Stimulated activated CD8-positive, alpha-beta memory T cell treated with anti-CD3 and anti-CD28 coated beads, Interleukin-2, amount 100 ng/mL, for 1 hour (primary cell): ENCODE measurements around the gene MGAT4D.
A peak's percentile ranks its signal among the peaks of the same experiment; 100 is the strongest.
"Not testable (repeated sequence)": the region's sequence is repeated elsewhere in the genome, so short reads cannot be mapped to it uniquely, and the experiment has no call there.

Experiments
- DNase-seq, 2 donors: peaks; one replicate each; pipeline ENCODE4 v3.0.0-alpha.2; 2020; ENCODE audit warnings: low read depth in 2 of 2

MGAT4D gene

GRCh38 chr4:140439644-140440142 lies 58.4 kb downstream of the MGAT4D start:
- no peak for DNase-seq

GRCh38 chr4:140427919-140428471 lies 70.1 kb downstream of the MGAT4D start:
- no peak for DNase-seq

DNA sequence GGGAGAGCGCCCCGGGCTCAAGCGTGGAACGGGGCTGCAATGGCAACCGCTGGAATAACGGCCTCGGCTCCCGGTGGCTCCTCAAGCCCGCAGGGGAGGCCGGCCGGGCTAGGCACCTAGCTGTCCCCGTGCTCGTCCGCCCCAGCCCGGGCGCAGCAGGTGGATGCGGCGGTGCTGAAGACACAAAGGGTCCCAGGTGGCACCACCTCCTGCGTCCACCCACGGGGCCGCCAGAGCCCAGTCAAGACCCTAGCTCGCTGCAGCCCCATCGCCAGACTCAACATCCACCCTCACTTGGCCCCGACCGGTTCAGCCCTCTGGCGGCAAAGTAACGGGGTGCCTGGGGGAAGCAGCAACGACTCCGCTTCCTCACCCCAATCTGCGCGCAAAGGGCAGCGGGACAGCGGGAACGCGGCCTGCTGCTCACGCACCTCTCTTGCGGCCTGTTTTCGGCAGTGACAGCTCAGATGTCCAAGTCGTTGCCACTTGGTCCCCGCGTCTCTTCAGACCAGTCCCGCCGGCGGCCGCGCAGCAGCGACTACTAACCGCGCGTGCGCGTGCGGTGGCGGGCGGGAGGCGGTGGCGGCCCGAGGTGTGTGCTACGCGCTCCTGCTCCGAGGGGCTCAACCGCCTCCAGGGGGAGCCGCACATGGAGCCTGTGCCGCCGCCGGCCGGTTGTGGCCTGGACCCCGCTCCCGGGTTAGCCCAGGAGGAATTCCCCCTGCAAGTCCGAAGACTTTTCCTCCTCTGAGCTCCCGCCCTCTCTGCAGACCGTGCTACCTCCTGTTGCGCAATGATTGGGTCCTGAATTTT lies 70.8 kb downstream of the MGAT4D start, which contains the start of gene CLGN:
Gene CLGN, minus strand, starts transcription at position 543 of the 813 bp plus-strand sequence. CDS start 14,570 bp downstream, outside the sequence.
- DNase-seq = peak in 1 of 2 donors; percentile 10

GRCh38 chr4:140426610-140427105 lies 71.4 kb downstream of the MGAT4D start:
- DNase-seq = no peak

DNA sequence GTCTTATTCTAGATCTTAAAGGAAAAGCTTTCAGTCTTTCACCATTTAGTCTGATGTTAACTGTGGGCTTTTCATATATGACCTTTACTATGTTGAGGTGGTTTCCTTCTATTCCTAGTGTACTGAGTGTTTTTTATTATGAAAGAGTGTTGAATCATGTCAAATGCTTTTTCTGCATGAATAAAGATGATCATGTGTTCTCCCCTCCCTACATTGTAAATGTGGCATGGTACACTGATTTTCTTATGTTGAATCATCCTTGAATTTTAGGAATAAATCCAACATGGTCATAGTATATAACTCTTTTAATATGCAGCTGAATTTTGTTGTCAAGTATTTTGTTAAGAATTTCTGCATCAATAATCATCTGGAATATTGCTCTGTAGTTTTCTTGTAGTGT lies 75.0 kb downstream of the MGAT4D start:
- DNase-seq = no peak

- not testable (repeated sequence) for DNase-seq
Observed at GRCh38 chr4:140413130-140413969, 84.7 kb downstream of the MGAT4D start.

DNA sequence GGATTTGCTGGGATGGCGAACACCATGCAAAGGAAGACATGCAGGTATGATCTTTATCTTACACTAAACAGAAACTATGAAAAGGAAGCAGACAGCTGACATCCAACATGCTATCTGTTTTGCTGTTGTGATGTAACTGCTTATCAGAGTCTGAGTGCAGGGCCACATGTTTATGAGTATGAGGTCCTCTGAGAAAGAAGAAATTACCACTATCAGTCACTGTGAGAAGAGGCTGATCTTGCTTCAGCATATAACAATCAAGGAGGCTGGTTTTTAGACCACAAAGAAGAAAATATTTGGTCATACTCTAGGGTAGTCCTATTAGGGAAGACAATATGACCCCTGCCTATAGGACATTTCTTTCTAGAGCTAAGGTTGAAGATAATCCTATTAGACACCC lies 89.1 kb downstream of the MGAT4D start:
- no peak for DNase-seq

GRCh38 chr4:140406292-140406691 lies 91.8 kb downstream of the MGAT4D start:
- no peak for DNase-seq

DNA sequence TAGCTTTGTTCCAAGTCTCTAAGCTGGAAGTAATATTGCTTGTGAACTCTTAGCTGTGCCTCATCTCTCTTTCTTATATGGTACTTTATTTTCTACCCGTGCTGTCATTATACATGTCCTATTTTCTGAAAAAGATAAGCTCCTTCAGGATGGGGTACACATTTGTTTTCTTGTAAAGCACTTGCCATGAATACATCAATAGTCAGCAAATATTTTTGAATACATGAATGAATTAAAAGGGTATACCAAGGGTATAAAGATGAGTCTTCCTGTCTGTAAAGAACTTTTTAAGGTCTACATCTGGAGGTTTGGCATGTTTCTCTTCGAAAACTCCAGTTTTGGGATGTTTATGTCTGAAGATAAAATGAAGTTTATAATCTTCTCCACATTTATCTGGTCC lies 98.0 kb downstream of the MGAT4D start:
- no peak for DNase-seq

DNA sequence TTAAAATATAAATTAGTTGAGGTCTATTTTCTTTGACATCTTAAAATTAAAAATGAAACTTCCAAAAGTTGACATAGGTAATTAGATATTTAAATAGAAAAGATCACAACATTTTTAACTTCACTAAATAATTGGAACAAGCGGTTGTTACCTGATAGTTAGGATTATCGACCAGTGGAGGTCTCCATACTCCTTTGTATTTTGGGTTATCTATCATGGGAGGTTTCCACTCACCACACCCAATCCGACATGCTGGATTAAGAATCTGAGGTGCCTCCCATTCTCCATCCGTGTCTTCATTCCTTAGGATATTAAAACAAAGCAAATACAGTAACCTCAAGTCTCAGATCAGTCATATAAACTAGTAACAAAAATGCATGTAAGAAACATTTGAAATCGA lies 102.4 kb downstream of the MGAT4D start:
- no peak for DNase-seq
